SH-SY5Y (cell line): ENCODE measurements around the gene TAS2R16.

Source experiments
- GATA2 ChIP-seq: IDR thresholded peaks from 2 replicates; pipeline ENCODE4 v1.6.1; 2011; ENCODE audit warnings: mild to moderate bottlenecking, low read depth, low read length
- GATA3 ChIP-seq: IDR thresholded peaks from 2 replicates; pipeline ENCODE4 v1.6.1; 2011; ENCODE audit warnings: low read depth, mild to moderate bottlenecking, low read length, moderate library complexity

DNA sequence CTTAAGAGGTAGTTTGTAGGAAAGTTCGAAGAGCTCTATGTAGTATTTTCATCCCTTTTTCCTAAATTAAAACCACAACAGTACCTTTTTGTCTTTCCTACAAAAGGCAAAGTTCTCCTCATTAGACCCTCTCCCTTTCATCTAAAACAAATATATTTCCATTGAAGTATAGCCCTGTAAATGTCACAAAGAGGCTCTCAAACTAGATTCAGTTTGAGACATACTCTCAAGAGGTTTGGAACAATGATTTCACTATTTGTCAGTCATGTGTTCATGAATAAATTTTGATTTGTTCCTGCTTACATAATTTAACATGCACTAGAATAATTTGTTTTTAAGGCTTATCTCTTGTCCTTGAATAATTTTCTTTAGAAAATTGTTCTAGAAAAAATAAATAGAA is 12.2 kb downstream of the TAS2R16 start:
- TF ChIP-seq GATA2, result no peak
- no peak for TF ChIP-seq GATA3
